Adrenal gland (tissue), 5 donors: Measurements from ENCODE around the gene CXXC5.

Experiments used
- POLR2A ChIP-seq, 2 donors: fragments of 450-650 bp; IDR thresholded peaks; one replicate each; pipeline ENCODE4 v1.6.1; 2017; ENCODE audit warnings: antibody characterized with exemption in 2 of 2, mild to moderate bottlenecking in 2 of 2, moderate library complexity in 1 of 2
- TF ChIP-seq, protein P1 (sequence below), 6 experiments: fragments of 450-650 bp in 4 of 6; fragments of 200-600 bp in 2 of 6; sonication (generic) in 1 of 6; IDR thresholded peaks; 1 replicate in 5 of 6; 2 replicates in 1 of 6; pipeline versions ENCODE4 v1.5.1 to v1.8.0; 2016 to 2021; ENCODE audit warnings: antibody characterized with exemption in 6 of 6, mild to moderate bottlenecking in 2 of 6, moderate library complexity in 1 of 6
- donor health status: DM: no; HTN: no; CAD: no.

DNA sequence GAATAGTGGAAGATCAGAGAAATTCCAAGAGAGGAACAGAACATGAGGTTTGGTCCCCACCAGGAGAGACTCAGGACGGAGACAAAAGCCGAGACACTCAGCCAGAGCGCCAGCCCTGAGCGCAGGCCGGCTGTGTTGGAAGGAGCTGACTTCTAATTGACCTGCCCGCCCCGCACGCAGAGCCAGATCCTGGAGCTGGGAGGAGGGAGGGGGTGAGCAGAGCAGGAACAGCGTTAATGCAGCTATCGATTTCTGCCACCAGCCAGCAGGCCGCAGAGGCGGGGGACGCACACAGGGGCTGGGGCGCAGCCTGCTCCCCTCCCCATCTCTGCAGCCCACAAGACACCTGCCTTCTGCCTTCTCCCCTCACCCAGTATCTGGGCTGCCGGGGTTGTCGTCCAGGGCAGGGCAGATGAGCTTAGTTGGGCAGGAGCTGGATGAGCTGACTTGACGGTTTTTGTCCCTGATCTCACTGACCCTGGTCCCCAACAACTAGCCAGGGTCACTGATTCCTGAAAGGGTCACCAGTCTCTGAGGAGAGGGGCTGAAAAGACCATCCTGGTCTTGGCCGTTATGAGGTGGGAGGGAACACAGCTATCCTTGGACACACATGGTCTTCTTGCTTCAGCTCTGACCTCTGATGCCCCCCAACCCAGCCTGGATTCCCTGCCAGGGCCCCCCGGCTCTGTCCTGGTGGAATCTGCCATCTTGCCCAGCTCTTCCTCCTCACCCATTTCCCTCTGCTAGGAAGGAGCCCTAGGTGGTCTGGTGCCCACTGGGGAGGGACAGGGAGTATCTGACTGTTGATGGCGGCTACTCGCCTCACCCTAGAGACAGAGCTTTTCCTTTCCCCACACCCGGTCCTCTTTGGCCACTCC lies 29.8 kb downstream of the CXXC5 start:
- TF ChIP-seq, protein P1, sequence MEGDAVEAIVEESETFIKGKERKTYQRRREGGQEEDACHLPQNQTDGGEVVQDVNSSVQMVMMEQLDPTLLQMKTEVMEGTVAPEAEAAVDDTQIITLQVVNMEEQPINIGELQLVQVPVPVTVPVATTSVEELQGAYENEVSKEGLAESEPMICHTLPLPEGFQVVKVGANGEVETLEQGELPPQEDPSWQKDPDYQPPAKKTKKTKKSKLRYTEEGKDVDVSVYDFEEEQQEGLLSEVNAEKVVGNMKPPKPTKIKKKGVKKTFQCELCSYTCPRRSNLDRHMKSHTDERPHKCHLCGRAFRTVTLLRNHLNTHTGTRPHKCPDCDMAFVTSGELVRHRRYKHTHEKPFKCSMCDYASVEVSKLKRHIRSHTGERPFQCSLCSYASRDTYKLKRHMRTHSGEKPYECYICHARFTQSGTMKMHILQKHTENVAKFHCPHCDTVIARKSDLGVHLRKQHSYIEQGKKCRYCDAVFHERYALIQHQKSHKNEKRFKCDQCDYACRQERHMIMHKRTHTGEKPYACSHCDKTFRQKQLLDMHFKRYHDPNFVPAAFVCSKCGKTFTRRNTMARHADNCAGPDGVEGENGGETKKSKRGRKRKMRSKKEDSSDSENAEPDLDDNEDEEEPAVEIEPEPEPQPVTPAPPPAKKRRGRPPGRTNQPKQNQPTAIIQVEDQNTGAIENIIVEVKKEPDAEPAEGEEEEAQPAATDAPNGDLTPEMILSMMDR (IDR thresholded peaks at IDR 0.05), result no peak
- TF ChIP-seq POLR2A (IDR thresholded peaks at IDR 0.05), result no peak
